Prostate gland (tissue), 2 donors: ENCODE measurements around the gene HBD.

Experiments
- POLR2A ChIP-seq: fragments of 450-650 bp; IDR thresholded peaks from one replicate; pipeline ENCODE4 v1.6.1; 2016; ENCODE audit warnings: antibody characterized with exemption, mild to moderate bottlenecking
- POLR2AphosphoS5 ChIP-seq: sonication (generic); formaldehyde crosslinking; IDR thresholded peaks from one replicate; pipeline ENCODE4 v1.6.1; 2017; ENCODE audit warnings: antibody characterized with exemption
- TF ChIP-seq, protein P1 (sequence below), 4 experiments: fragments of 200-600 bp in 2 of 4; fragments of 450-650 bp in 2 of 4; sonication (generic) in 2 of 4; IDR thresholded peaks; 1 replicate in 3 of 4; 2 replicates in 1 of 4; pipeline ENCODE4 v1.5.1; 2016 to 2019; ENCODE audit warnings: antibody characterized with exemption in 4 of 4, mild to moderate bottlenecking in 2 of 4, moderate library complexity in 2 of 4

DNA sequence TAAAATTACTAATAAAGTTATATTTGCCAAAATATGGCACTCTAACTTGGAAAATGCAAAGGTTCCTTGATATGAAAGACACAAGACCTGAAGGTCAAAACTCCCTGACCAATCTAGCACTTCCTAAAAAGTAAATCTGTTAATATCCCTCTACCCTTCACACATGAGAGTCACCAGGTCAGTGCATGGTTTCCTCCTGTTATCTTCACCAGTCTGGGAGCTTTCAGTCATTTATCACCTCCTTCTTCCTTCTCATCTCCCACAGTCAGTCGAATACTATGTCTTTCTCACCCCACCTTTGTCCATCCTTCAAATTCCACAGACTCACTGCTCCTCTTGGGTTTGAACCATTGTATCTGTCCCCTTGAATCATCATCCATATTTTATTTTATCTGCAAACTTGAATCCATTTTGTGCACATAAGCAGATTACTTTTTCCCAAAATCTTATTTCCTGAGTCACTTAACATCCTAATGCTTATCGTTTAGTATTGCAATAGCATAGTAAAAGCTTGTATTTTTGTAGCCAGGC, 32.8 kb upstream of the HBD start:
- TF ChIP-seq, protein P1, sequence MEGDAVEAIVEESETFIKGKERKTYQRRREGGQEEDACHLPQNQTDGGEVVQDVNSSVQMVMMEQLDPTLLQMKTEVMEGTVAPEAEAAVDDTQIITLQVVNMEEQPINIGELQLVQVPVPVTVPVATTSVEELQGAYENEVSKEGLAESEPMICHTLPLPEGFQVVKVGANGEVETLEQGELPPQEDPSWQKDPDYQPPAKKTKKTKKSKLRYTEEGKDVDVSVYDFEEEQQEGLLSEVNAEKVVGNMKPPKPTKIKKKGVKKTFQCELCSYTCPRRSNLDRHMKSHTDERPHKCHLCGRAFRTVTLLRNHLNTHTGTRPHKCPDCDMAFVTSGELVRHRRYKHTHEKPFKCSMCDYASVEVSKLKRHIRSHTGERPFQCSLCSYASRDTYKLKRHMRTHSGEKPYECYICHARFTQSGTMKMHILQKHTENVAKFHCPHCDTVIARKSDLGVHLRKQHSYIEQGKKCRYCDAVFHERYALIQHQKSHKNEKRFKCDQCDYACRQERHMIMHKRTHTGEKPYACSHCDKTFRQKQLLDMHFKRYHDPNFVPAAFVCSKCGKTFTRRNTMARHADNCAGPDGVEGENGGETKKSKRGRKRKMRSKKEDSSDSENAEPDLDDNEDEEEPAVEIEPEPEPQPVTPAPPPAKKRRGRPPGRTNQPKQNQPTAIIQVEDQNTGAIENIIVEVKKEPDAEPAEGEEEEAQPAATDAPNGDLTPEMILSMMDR (IDR thresholded peaks at IDR 0.05), result no peak
- TF ChIP-seq POLR2A (no peak), POLR2AphosphoS5 (no peak)
